Activated naive CD8-positive, alpha-beta T cell treated with anti-CD3 and anti-CD28 coated beads, Interleukin-2, amount 50 U/mL, for 24 hours (primary cell): ENCODE data around the gene SLC16A8.

Experiments
- ATAC-seq: fragments of 150-1000 bp; cut with Tn5 transposase; one replicate; pipeline ENCODE4 v1.10.0; 2021
- DNase-seq: peaks from one replicate; pipeline ENCODE4 v3.0.0; 2021
- H3K27ac Mint-ChIP-seq: one replicate; pipeline ENCODE4 v1.8.0; 2021; ENCODE audit warnings: mild to moderate bottlenecking, mixed read lengths
- H3K27me3 Mint-ChIP-seq: one replicate; pipeline ENCODE4 v1.8.0; 2021; ENCODE audit warnings: mixed read lengths
- H3K36me3 Mint-ChIP-seq: one replicate; pipeline ENCODE4 v1.8.0; 2021; ENCODE audit warnings: low read depth, mixed read lengths
- H3K4me1 Mint-ChIP-seq: one replicate; pipeline ENCODE4 v1.8.0; 2021; ENCODE audit warnings: mixed read lengths
- H3K4me3 Mint-ChIP-seq: one replicate; pipeline ENCODE4 v1.8.0; 2021; ENCODE audit warnings: mild to moderate bottlenecking, moderate library complexity, mixed read lengths
- H3K9me3 Mint-ChIP-seq: one replicate; pipeline ENCODE4 v1.8.0; 2021; ENCODE audit warnings: mixed read lengths

The SLC16A8 gene

GRCh38 chr22:38028344-38029130 is 55.4 kb downstream of the SLC16A8 start:
- Mint-ChIP-seq H3K36me3 (no peaks in the 10 kb centered on the region), H3K4me3 (no peak overlapping the region), H3K9me3 (no peaks in the 10 kb centered on the region), H3K27me3 (no peaks in the 10 kb centered on the region), H3K27ac (no peak overlapping the region), H3K4me1 (no peaks in the 10 kb centered on the region)
- DNase-seq (no peak), ATAC-seq (no peak)
